Activated naive CD4-positive, alpha-beta T cell treated with anti-CD3 and anti-CD28 coated beads, Interleukin-2, amount 10 ng/mL, durations not matched to agents 7 days and 5 days (primary cell): ENCODE results near the gene AGRN.
"Not testable (repeated sequence)": the region's sequence is repeated elsewhere in the genome, so short reads cannot be mapped to it uniquely, and the experiment has no call there.

ENCODE experiments used
- CTCF ChIA-PET: fragments of 350-600 bp; sonication (Branson Sonifier 250); formaldehyde crosslinking; loops from one replicate; lab custom pipeline; 2021; ENCODE audit warnings: antibody characterized with exemption; lab: Charles Lee
- DNase-seq: peaks from one replicate; pipeline ENCODE4 v3.0.0-alpha.2; 2020
- H3K27ac Mint-ChIP-seq: one replicate; pipeline ENCODE4 v1.8.0; 2021; ENCODE audit warnings: mild to moderate bottlenecking, moderate library complexity, mixed read lengths
- H3K27me3 Mint-ChIP-seq: one replicate; pipeline ENCODE4 v1.8.0; 2021; ENCODE audit warnings: mild to moderate bottlenecking, mixed read lengths
- H3K36me3 Mint-ChIP-seq: one replicate; pipeline ENCODE4 v1.8.0; 2021; ENCODE audit warnings: mixed read lengths
- H3K4me1 Mint-ChIP-seq: one replicate; pipeline ENCODE4 v1.8.0; 2021; ENCODE audit warnings: mixed read lengths
- H3K4me3 Mint-ChIP-seq: one replicate; pipeline ENCODE4 v1.8.0; 2021; ENCODE audit warnings: mild to moderate bottlenecking, moderate library complexity, mixed read lengths
- H3K9me3 Mint-ChIP-seq: one replicate; pipeline ENCODE4 v1.8.0; 2021; ENCODE audit warnings: mixed read lengths

Gene AGRN

DNA sequence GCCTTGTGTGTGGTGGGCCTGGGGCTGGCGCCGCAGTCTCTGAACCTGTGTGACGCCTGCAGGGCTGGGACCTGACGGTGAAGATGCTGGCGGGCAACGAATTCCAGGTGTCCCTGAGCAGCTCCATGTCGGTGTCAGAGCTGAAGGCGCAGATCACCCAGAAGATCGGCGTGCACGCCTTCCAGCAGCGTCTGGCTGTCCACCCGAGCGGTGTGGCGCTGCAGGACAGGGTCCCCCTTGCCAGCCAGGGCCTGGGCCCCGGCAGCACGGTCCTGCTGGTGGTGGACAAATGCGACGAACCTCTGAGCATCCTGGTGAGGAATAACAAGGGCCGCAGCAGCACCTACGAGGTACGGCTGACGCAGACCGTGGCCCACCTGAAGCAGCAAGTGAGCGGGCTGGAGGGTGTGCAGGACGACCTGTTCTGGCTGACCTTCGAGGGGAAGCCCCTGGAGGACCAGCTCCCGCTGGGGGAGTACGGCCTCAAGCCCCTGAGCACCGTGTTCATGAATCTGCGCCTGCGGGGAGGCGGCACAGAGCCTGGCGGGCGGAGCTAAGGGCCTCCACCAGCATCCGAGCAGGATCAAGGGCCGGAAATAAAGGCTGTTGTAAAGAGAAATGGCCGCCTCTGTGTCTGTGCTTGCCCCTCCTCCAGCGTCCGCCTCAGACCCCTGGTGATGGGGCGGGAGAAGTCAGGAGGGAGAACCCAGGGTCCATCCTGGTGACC, 5.8 kb upstream of the AGRN start:
- Mint-ChIP-seq H3K4me3 (peak overlapping the region; percentile 86), H3K4me1 (peaks cover 44% of the 10 kb centered on the region), H3K27me3 (peaks cover 8% of the 10 kb centered on the region), H3K36me3 (peaks cover 22% of the 10 kb centered on the region), H3K9me3 (no peaks in the 10 kb centered on the region), H3K27ac (peak overlapping the region; percentile 95)
- DNase-seq = peak; percentile 52
- CTCF ChIA-PET = interaction anchor here (0.6 to 2.9 kb wide), 7 partner anchors 11 to 358 kb away, joined by 3 to 17 read pairs (median 8); no protein-coding TSS in a partner anchor

DNA sequence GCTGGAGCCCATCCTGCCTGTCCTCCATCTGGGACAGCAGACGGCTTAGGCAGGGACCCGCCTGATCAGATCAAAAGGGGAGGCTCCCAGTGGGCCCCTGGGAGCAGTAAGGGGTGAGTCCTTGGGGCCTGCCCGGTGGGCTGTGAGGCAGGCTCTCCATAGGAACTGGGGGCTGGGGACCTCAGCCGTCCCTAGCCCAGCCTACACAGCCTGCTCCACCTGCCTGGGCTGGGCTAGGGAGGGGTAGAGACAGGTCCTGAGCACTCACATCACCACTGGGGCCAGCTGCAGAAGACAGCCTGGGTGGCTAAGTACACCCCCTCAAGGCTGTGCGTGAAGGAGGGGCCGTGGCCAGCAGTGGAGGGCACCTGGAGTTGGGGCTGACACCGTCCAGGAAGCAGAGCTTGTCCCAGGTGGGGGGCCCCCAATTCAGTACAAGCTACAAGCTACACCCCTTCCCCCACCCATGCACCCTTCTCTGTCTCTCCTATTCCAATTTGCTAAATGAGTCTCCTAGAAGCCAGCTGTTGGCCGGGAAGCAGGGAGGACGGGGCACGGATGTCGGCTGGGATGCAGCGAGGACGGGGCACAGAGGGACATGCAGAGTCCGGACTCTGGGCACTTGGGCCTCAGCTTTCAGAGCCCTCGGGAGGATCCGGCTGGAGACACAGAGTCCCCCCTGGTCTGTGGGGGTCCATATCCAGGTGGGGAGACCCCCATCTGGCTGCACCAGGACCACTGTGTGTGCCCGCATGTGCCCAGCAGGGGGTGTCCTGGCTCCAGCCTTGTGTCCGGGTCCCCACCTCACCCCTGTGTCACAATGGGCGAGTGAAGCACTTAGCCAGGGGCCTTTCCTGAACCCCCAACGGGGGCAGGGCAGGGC, 4.9 kb upstream of the AGRN start:
- CTCF ChIA-PET = interaction anchor here (2.3 to 2.9 kb wide), 3 partner anchors 13 to 31 kb away, joined by 8 to 17 read pairs (median 12); no protein-coding TSS in a partner anchor
- Mint-ChIP-seq H3K36me3 (peaks cover 22% of the 10 kb centered on the region), H3K27me3 (peaks cover under 1% of the 10 kb centered on the region), H3K4me1 (peaks cover 45% of the 10 kb centered on the region), H3K9me3 (no peaks in the 10 kb centered on the region), H3K4me3 (peak overlapping the region; percentile 86), H3K27ac (peak overlapping the region; percentile 95)
- DNase-seq = peak; percentile 35

GRCh38 chr1:1017397-1018320, 2.3 kb upstream of the AGRN start:
- Mint-ChIP-seq H3K27ac (peak overlapping the region; percentile 53), H3K36me3 (peaks cover 22% of the 10 kb centered on the region), H3K4me3 (peak overlapping the region; percentile 2), H3K4me1 (peaks cover 45% of the 10 kb centered on the region), H3K27me3 (peaks cover 26% of the 10 kb centered on the region)
- CTCF ChIA-PET = interaction anchor here (0.8 to 3.1 kb wide), 6 partner anchors 15 to 289 kb away, joined by 3 to 12 read pairs (median 3); no protein-coding TSS in a partner anchor
- peak; percentile 42 for DNase-seq
- not testable (repeated sequence) for H3K9me3 Mint-ChIP-seq

DNA sequence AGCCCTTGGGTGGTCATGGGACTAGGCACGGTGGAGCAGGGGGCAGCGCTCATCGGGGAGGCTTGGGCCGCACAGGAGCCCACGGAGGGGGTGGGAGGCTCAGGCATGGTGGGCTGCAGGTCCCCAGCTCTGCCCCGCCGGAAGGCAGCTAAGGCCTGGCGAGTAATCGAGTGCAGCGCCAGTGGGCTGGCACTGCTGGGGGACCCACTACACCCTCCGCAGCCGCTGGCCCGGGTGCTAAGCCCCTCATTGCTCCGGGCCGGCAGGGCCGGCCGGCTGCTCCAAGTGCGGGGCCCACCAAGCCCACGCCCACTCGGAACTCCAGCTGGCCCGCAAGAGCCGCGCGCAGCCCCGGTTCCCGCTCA, 1.6 kb upstream of the AGRN start:
- CTCF ChIA-PET = interaction anchor here (1.1 to 3.1 kb wide), 5 partner anchors 16 to 42 kb away, joined by 3 to 12 read pairs (median 5); no protein-coding TSS in a partner anchor
- not testable (repeated sequence) for H3K27ac Mint-ChIP-seq, H3K4me3 Mint-ChIP-seq, DNase-seq, H3K9me3 Mint-ChIP-seq
- H3K27me3 Mint-ChIP-seq = peaks cover 33% of the 10 kb centered on the region
- peaks cover 18% of the 10 kb centered on the region for H3K36me3 Mint-ChIP-seq
- H3K4me1 Mint-ChIP-seq = peaks cover 44% of the 10 kb centered on the region

DNA sequence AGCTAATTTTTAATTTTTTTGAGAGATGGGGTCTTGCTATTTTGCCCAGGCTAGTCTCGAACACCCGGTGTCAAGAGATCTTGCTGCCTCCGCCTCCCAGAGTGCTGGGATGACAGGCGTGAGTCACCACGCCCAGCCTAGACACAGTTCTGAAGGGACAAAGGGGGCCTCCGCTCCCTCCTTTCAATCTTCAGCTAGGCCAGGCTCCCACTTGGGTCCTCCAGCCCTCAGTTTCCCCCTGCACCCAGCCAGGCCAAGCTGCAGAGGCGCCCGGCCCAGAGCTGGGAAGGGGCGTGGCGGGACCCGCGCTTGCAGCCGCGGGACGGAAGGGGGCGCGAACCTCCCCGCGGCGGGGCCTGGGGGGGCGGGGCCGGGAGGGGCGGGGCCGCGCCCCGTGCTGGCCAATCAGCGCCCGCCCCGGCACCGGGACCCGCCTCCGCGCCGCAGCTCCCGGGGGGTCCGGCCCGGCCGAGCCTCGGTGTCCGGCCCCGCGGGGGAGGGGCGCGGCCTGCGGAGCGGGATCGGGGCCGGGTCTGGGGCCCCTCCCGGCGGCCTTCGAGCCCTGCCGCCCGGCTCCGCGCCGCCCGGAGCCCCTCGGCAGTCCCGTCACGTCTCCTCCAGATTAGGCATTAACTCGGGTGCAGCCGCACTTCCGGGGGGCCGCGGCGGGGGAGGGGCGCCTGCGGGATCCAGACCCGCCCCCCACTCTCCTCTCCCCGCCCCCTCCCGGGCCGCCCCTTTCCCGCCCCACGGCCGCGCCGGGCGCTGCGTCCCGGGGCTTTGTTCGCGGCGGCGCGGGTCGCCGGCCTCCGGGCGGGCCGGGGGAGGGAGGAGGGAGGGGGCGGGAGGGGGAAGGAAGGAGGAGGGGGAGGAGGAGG, 559 bp upstream of the AGRN start:
- H3K9me3 Mint-ChIP-seq = no peaks in the 10 kb centered on the region
- peak overlapping the region; percentile 69 for H3K27ac Mint-ChIP-seq
- CTCF ChIA-PET = interaction anchor here (0.7 to 3.1 kb wide), 6 partner anchors 18 to 45 kb away, joined by 3 to 12 read pairs (median 4); no protein-coding TSS in a partner anchor

GRCh38 chr1:1020415-1021009, 592 bp downstream of the AGRN start:
- peak; percentile 50 for DNase-seq
- peaks cover 37% of the 10 kb centered on the region for H3K27me3 Mint-ChIP-seq
- peak overlapping the region; percentile 41 for H3K4me3 Mint-ChIP-seq
- CTCF ChIA-PET = no interaction called here
- H3K9me3 Mint-ChIP-seq = no peaks in the 10 kb centered on the region
- no peak overlapping the region for H3K27ac Mint-ChIP-seq
- peaks cover 25% of the 10 kb centered on the region for H3K4me1 Mint-ChIP-seq
- peaks cover 7% of the 10 kb centered on the region for H3K36me3 Mint-ChIP-seq

More for the DNA sequence above, 559 bp upstream of the AGRN start:
- peak; percentile 85 for DNase-seq
- Mint-ChIP-seq H3K4me1 (peaks cover 35% of the 10 kb centered on the region), H3K27me3 (peaks cover 37% of the 10 kb centered on the region), H3K4me3 (peak overlapping the region; percentile 68), H3K36me3 (peaks cover 8% of the 10 kb centered on the region)

DNA sequence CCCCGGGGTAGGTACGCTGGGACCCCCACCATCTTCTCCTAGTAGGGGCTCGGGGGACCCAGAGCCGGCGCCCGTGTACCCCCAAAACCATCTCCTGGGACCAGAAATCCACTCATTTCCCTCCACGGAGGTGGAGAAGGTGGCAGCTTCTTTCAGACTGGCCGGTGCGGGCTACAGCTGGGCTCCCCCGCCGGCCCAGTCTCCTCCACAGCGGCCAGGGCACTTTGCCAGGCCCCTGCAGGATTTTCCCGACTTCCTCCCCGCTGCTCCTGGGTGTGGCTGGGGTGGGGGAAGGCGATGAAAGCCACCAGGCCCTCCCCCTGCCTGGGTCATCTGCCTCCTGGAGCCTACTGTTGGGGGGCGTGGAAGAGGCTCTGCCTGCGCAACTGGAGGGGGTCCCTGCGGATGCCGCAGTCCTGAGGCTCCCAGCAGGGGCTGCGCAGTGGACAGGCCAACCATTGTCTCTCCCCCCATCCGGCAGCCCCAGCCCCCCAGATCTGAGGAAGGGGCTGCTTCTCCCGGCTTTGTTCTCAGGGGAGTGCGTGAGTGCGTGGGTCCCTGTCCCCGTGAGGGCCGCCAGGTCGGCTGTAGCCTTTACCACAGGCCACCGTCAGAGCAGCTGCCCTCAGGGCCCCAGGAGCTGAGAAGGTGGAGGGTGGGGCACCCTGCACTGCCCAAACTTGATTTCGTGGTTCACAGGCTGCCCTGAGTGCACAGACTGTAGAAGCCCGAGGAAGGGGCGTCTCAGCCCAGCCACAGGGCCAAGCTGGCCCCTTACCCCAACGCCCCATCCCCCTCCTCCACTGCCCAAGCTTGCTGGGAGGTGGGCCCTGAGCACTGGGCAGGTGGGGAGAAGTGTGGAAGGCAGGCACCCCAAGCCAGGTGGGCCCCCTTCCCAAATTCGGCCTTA, 1.3 kb downstream of the AGRN start:
- H3K36me3 Mint-ChIP-seq = peaks cover 7% of the 10 kb centered on the region
- no peaks in the 10 kb centered on the region for H3K9me3 Mint-ChIP-seq
- peaks cover 25% of the 10 kb centered on the region for H3K4me1 Mint-ChIP-seq
- H3K4me3 Mint-ChIP-seq = peak overlapping the region; percentile 41
- peaks cover 44% of the 10 kb centered on the region for H3K27me3 Mint-ChIP-seq
- CTCF ChIA-PET = interaction anchor here (0.8 kb wide), 1 partner anchor 19 kb away, joined by 3 read pairs; no protein-coding TSS in a partner anchor
- H3K27ac Mint-ChIP-seq = no peak overlapping the region
- no peak for DNase-seq

GRCh38 chr1:1021920-1022259, 2.0 kb downstream of the AGRN start:
- Mint-ChIP-seq H3K4me3 (no peak overlapping the region), H3K36me3 (peaks cover 6% of the 10 kb centered on the region), H3K9me3 (no peaks in the 10 kb centered on the region), H3K27ac (no peak overlapping the region), H3K4me1 (peaks cover 25% of the 10 kb centered on the region), H3K27me3 (peaks cover 44% of the 10 kb centered on the region)
- CTCF ChIA-PET = interaction anchor here (0.8 to 3.0 kb wide), 2 partner anchors 10 to 18 kb away, joined by 3 to 13 read pairs; no protein-coding TSS in a partner anchor
- no peak for DNase-seq

DNA sequence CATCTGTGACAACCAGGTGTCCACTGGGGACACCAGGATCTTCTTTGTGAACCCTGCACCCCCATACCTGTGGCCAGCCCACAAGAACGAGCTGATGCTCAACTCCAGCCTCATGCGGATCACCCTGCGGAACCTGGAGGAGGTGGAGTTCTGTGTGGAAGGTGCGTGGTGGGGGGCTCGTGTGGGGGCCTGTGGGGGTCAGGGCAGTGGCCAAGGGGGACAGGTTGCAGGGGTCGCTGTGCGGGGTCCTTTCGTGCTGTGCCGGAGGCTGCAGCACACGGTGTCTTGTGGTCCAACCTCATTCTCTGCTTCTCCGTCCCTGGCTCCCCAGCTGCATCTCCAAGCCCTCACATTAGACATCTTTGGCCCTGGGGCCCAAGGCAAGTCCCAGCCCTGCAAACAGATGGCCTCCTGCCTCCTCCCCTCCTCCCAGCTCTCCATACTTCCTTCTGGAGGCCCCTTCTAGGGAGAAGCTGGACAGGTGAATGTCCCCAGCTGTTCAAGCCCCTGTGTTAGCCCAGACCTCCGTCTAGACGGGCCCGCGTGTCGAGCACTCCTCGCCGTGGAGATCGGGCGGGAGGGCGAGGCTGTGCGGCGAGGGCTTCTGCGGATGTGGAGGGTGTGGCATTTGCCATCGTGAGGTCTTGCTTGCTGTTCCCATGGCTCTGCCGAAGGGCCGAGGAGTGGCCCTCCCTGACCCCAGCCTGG, 2.5 kb downstream of the AGRN start:
- no peak overlapping the region for H3K27ac Mint-ChIP-seq
- peaks cover 20% of the 10 kb centered on the region for H3K4me1 Mint-ChIP-seq
- DNase-seq = no peak
- peaks cover under 1% of the 10 kb centered on the region for H3K36me3 Mint-ChIP-seq
- no peaks in the 10 kb centered on the region for H3K9me3 Mint-ChIP-seq
- CTCF ChIA-PET = interaction anchor here (3.0 kb wide), 1 partner anchor 10 kb away, joined by 13 read pairs; no protein-coding TSS in a partner anchor
- H3K27me3 Mint-ChIP-seq = peaks cover 44% of the 10 kb centered on the region
- peak overlapping the region; percentile 21 for H3K4me3 Mint-ChIP-seq

DNA sequence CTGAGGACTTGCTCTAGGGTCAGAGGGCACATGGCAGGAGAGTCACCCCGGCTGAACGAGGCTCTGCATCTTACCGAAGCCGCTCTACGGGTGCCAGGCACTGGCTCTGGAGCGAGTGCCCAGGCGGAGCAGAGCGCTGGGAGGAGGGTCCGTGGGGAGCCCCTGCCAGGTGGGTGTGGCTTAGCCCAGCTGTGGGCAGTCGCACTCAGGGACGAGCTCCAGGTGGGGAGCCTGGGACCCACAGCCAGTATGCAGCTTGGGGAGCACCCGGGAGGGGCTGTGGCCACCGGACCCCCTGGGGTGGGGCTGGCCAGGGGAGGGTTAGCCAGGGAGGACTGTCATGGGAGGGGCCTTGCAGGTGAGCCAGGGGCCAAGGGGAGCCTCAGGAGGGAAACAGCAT, 3.8 kb downstream of the AGRN start:
- DNase-seq = no peak
- Mint-ChIP-seq H3K4me3 (no peak overlapping the region), H3K27me3 (peaks cover 44% of the 10 kb centered on the region), H3K36me3 (no peaks in the 10 kb centered on the region), H3K4me1 (peaks cover 15% of the 10 kb centered on the region), H3K9me3 (no peaks in the 10 kb centered on the region), H3K27ac (no peak overlapping the region)
- CTCF ChIA-PET = interaction anchor here (0.7 to 3.0 kb wide), 2 partner anchors 9 to 20 kb away, joined by 3 to 13 read pairs; no protein-coding TSS in a partner anchor

- peaks cover 44% of the 10 kb centered on the region for H3K27me3 Mint-ChIP-seq
- DNase-seq = no peak
- CTCF ChIA-PET = interaction anchor here (3.0 kb wide), 1 partner anchor 8 kb away, joined by 13 read pairs; no protein-coding TSS in a partner anchor
- H3K4me3 Mint-ChIP-seq = no peak overlapping the region
- H3K4me1 Mint-ChIP-seq = peaks cover 12% of the 10 kb centered on the region
- no peaks in the 10 kb centered on the region for H3K9me3 Mint-ChIP-seq
- no peaks in the 10 kb centered on the region for H3K36me3 Mint-ChIP-seq
- no peak overlapping the region for H3K27ac Mint-ChIP-seq
Observed at GRCh38 chr1:1024149-1024770, 4.3 kb downstream of the AGRN start.
